ENCODE results near the gene FEM1C.

DNA sequence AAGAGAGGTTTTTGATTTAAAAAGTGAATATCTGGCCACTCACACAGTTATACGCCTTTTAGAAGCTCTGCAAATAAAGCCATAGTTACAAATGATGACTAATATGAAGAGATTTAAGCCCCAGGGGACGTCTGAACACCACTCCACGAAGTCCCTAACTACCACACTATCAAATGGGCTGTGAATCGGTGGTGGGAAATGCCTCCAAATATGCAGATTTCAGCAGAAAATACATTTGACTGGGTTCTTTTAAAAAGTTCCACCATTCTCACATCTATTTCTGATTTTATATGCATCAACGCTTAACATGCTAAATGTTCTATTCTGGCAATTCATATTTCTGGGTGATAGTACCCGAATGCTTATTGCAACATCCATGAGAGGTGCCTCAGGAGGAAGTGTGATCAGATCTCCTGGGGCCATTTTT is 35.2 kb upstream of the FEM1C start:
- TF ChIP-seq, protein P1, sequence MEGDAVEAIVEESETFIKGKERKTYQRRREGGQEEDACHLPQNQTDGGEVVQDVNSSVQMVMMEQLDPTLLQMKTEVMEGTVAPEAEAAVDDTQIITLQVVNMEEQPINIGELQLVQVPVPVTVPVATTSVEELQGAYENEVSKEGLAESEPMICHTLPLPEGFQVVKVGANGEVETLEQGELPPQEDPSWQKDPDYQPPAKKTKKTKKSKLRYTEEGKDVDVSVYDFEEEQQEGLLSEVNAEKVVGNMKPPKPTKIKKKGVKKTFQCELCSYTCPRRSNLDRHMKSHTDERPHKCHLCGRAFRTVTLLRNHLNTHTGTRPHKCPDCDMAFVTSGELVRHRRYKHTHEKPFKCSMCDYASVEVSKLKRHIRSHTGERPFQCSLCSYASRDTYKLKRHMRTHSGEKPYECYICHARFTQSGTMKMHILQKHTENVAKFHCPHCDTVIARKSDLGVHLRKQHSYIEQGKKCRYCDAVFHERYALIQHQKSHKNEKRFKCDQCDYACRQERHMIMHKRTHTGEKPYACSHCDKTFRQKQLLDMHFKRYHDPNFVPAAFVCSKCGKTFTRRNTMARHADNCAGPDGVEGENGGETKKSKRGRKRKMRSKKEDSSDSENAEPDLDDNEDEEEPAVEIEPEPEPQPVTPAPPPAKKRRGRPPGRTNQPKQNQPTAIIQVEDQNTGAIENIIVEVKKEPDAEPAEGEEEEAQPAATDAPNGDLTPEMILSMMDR (IDR thresholded peaks at IDR 0.05): no peak
- TF ChIP-seq POLR2A (IDR thresholded peaks at IDR 0.05): no peak

All from lower leg skin (tissue), 3 donors.